H7 (cell line): ENCODE results near the gene TNFRSF18. TPM values are rescaled to one million over a fixed set of nuclear protein-coding genes. Genes with fewer than 3 reads are reported as not detected.
"Not testable (repeated sequence)": the region's sequence is repeated elsewhere in the genome, so short reads cannot be mapped to it uniquely, and the experiment has no call there.

Experiments used
- DNase-seq: peaks from one replicate; pipeline ENCODE4 v3.0.0; 2012
- H3K27me3 ChIP-seq: 2 replicates; pipeline ENCODE4 v1.6.0; 2011; ENCODE audit warnings: mild to moderate bottlenecking, low read length; ENCODE audit not compliant: control insufficient read depth, insufficient read depth
- H3K36me3 ChIP-seq: replicated peaks from 2 replicates; pipeline ENCODE4 v1.5.1; 2011; ENCODE audit warnings: low read length; ENCODE audit not compliant: control insufficient read depth, insufficient read depth
- H3K4me3 ChIP-seq: 2 replicates; pipeline ENCODE4 v1.5.1; 2011; ENCODE audit warnings: low read depth, mild to moderate bottlenecking, control low read depth, low read length, moderate library complexity; ENCODE audit not compliant: insufficient read depth
- total RNA-seq: library from RNA; depleted of rRNA; stranded (reverse); fragments of >200 nt; shearing (Covaris generic); gene quantifications from 2 replicates; pipeline ENCODE4 v1.2.3, GENCODE V29; 2014; rRNA removed

The TNFRSF18 gene, protein sequence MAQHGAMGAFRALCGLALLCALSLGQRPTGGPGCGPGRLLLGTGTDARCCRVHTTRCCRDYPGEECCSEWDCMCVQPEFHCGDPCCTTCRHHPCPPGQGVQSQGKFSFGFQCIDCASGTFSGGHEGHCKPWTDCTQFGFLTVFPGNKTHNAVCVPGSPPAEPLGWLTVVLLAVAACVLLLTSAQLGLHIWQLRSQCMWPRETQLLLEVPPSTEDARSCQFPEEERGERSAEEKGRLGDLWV
- not detected in 2 replicates for total RNA-seq

DNA sequence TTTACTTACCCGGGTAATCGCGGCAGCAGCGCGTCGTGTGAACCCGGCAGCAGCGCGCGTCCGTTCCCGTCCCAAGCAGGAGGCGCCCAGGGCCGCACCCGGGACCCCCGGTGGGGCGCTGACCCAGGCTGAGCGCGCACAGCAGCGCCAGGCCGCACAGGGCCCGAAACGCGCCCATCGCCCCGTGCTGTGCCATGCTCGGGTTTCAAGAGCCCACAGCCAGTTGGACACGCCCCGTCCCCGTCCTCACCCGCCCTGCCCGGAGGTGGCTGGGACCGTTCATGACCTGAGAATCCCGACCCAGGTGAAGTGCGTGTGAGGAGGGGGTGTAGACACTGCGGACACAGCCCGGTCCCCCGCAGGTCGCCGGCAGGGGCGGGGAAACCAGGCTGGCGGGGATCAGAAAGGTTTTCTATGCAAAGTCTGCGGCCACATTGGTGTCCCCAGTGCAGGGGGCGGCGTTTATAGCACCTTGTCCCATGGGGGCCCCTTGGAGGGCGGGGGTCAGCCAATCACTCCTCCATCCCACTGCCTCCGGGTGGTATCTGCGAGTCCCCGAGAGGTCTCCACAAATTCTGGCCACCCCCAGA, at the start of gene TNFRSF18:
Gene TNFRSF18, minus strand, starts transcription at position 217 of the 590 bp plus-strand sequence. Its CDS starts 21 bp downstream, at position 196.
- Histone ChIP-seq H3K27me3 (peaks cover 5% of the 10 kb centered on the region), H3K4me3 (peak within 1 kb of the TSS; percentile 3; the same call in 1 of the 2 replicates), H3K36me3 (no peaks in the 10 kb centered on the region)
- peak; percentile 92 for DNase-seq

DNA sequence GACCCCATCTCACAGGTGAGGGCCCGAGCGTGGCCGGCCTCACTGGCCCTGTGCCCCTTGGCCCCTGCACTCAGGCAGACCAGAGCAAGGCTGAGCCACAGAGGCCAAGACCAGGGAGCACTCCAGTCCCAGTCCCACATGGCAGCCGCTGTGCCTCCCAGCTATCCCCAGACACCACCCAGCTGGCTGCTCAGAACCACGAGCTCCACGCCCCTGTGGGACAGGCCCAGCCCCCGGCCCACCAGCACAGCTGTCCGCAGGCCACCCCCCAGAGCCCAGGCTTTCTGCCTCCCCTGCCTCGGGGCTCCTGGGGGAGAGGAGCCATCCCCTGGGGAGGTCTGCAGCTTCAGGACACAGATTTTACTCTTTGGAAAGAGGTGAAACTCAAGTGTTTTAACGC, 49.2 kb upstream of the TNFRSF18 start:
- Histone ChIP-seq H3K4me3 (no peak overlapping the region), H3K27me3 (no peaks in the 10 kb centered on the region), H3K36me3 (peaks cover 12% of the 10 kb centered on the region)
- peak; percentile 57 for DNase-seq

DNA sequence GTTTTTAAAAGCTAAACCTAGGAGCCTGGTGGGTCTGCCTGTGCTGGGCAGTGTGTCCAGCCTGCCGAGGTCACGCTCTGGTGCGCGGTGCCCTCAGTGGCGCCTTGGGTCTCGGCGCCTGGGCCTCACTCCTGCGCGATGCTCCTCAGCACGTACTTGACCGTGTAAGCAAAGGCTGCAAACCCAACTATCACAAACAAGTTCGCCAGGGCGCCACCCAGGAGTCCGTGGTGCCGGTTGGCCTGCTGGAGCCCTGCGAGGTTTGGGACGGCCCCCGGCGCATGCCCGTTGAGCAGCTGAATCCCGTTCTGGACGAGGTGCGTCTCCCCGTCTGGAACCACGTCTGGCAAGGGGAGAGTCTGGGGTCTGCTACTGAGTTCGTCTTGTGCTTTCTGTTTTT, 48.7 kb upstream of the TNFRSF18 start:
- no peak overlapping the region for H3K4me3 ChIP-seq
- H3K36me3 ChIP-seq, result peaks cover 11% of the 10 kb centered on the region
- H3K27me3 ChIP-seq, result no peaks in the 10 kb centered on the region
- peak; percentile 54 for DNase-seq

DNA sequence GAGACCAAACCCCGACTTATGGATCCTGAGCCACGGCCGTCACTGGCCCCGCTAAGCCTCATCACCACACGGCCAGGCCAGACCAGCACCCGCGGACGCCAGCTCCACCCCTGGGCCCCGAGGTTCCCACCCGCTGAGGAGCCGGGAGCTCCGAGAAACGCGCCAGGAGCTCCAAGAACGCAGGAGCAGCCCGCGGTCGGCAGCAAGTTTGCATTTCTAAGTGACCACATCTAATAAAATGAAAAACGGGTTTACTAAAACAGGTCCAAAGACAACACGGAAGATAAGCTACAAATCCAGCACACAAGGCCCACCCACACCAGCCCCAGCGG, 48.2 kb upstream of the TNFRSF18 start:
- Histone ChIP-seq H3K4me3 (no peak overlapping the region), H3K36me3 (peaks cover 9% of the 10 kb centered on the region), H3K27me3 (no peaks in the 10 kb centered on the region)
- DNase-seq, result peak; percentile 57

DNA sequence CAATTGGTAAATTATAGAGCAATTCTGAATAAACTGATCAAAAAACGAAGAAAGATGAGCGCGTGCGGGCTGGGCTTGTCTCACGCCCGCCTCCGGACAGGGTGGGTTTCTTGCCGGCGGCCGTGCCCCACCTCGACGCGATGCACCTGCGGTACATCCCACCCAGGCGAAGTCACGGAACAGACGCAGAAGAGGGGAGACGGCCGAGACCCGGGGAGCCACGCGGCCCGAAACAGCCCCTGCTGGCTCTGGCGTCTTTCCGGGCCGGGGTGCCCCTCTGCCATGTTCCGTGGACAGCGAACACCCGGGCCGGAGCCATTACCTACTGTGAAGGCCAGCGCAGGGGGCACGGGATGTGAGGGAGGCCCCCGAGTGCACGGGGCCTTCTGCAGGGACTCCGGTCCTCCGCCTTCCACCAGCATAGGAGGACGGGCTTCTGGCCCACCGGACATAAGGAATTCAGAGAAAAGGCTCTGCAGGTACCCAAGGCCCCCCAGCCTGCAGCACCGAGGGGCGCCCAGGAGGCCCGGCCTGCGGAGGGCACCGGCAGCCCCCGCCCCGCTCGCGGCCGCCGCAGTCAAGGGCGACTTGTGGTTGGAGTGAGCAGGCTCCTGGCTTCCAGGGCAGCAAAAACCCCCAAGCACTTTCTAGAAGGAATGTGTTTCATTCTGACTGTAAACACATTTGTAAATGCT, 47.7 kb upstream of the TNFRSF18 start:
- DNase-seq, result peak; percentile 45
- no peaks in the 10 kb centered on the region for H3K27me3 ChIP-seq

DNA sequence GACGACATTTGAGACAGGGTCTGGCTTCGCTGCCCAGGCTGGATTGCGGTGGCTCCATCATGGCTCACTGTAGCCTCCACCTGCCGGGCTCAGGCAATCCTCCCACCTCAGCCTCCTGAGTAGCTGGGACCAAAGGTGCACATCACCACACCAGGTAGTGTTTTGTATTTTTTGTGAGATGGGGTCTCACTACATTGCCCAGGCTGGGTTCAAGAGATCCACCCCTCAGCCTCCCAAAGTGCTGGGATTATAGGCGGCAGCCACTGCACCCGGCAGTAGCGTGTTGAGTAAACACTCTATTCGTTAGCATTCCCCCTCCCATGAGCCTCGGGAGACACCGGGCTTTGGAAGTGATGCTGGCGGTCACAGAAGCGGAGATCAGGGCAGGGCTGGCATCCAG, 46.9 kb upstream of the TNFRSF18 start:
- Histone ChIP-seq H3K4me3 (no peak overlapping the region), H3K36me3 (peaks cover 5% of the 10 kb centered on the region), H3K27me3 (no peaks in the 10 kb centered on the region)
- no peak for DNase-seq

More for the DNA sequence above, 47.7 kb upstream of the TNFRSF18 start:
- H3K4me3 ChIP-seq, result no peak overlapping the region
- H3K36me3 ChIP-seq, result peaks cover 7% of the 10 kb centered on the region

DNA sequence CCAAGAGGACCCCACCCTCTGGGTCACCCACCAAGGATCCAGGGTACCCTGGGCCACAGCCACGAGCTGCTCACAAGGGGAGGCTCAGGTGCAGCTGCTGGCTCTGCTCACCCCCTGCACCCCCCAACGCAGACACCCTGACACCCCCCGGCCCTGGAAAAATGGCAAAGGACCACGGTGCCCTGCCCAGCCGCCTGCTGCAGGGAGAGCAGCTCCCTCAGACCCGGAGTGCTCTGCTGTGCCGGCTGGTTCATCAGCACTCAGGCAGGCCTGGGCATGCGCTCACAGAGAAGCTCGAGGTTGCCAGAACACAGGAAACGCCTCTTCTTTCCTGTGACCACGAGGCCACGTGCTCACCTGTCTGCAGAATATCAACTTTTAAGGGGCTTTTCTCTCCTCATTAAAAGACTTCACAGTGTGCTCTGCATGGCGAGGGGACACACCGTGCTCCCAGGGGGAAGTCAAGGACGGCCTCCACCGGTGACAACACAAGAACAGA, 44.4 kb upstream of the TNFRSF18 start:
- DNase-seq, result no peak
- H3K27me3 ChIP-seq, result no peaks in the 10 kb centered on the region
- H3K36me3 ChIP-seq, result peaks cover 5% of the 10 kb centered on the region
- no peak overlapping the region for H3K4me3 ChIP-seq

DNA sequence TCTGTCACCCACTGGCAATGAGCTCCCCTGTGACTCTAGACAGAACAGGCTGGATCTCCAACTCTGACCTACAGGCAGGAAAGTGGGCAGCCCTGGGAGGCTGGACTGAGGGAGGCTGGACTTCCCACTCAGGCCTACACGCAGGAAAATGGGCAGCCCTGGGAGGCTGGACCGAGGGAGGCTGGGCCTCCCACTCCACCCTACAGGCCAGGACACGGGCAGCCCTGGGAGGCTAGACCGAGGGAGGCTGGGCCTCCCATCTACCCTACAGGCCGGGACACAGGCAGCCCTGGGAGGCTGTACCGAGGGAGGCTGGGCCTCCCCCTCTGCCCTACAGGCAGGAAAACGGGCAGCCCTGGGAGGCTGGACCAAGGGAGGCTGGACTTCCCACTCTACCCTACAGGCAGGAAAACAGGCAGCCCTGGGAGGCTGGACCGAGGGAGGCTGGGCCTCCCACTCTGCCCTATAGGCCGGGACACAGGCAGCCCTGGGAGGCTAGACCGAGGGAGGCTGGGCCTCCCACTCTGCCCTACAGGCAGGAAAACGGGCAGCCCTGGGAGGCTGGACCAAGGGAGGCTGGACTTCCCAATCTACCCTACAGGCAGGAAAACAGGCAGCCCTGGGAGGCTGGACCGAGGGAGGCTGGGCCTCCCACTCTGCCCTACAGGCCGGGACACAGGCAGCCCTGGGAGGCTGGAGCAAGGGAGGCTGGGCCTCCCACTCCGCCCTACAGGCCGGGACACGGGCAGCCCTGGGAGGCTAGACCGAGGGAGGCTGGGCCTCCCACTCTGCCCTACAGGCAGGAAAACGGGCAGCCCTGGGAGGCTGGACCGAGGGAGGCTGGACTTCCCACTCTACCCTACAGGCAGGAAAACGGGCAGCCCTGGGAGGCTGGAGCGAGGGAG, 41.9 kb upstream of the TNFRSF18 start:
- H3K4me3 ChIP-seq, H3K27me3 ChIP-seq, DNase-seq, H3K36me3 ChIP-seq: not testable (repeated sequence)

DNA sequence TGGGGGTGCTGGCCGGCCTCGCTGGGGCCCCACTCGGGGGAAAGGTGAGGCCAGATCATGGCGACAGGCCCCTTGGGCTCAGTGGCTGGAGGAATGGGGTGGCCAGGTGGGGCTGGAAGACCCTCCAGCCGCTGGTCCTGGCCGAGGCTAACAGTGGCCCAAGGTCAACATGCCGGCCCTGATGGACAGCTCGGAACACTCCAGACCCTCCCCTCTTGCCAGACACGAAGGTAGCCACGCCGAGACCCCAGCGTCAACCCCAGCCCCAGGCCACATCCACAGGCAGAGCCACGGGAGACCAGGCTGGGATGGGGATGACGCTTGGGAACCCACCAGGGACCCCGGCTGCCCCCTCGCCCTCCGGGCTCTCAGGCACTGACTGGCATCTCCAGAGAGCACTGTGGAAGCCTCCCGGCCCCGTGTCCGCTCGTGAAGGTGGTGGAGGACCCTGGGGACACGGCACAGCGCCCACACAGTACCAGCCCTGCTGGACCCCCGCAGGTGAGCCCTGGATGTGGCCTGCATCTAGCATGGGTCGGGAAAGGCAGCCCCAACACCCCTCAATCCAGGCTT, 41.0 kb upstream of the TNFRSF18 start:
- no peak for DNase-seq
- H3K27me3 ChIP-seq, result no peaks in the 10 kb centered on the region
- H3K36me3 ChIP-seq, result peaks cover under 1% of the 10 kb centered on the region; the same call in 1 of the 2 replicates
- no peak overlapping the region for H3K4me3 ChIP-seq

DNA sequence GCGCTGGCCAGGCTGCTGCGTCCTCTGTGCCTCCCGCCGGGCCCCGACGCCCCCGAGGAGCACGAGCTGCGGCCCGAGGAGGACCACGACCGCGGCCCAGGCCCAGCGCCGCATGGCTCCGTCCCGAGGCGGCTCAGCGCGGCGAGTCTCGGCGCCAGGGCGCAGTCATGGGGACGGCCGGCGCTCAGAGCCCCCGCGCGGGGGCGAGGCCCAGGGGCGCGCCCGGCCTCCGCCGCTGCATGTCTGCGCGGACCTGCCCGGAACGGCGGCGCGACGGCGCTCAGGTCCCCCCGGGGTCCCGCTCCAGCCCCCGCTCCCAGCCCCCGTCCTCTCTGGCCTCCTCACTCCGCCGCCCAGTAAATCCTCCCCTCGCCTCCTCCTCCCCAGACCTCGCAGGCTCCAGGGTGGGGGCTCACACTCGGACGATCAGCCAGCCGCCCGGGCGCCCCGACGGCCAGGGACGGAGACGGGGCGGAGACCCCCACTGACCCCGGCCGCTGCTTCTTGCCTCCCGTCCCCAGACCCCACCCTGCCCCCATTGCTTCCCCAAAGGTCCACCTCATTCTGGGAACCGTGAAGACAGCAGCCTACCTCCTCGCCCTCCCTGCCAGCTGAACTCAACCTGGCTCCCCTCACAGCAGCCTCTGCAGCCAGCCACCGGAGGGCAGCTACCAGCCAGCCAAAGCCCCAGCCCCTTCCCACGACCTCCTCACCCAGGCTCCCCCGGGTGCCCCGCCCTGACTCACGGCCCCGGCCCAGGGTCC, 40.4 kb upstream of the TNFRSF18 start, which contains the start of gene C1QTNF12:
Gene C1QTNF12, minus strand, starts transcription at position 146 of the 764 bp plus-strand sequence. Its CDS starts 32 bp downstream, at position 114.
- H3K36me3 ChIP-seq, result no peaks in the 10 kb centered on the region
- peak; percentile 92 for DNase-seq
- no peak within 1 kb of the TSS; the same call in 1 of the 2 replicates for H3K4me3 ChIP-seq
- H3K27me3 ChIP-seq, result no peaks in the 10 kb centered on the region

DNA sequence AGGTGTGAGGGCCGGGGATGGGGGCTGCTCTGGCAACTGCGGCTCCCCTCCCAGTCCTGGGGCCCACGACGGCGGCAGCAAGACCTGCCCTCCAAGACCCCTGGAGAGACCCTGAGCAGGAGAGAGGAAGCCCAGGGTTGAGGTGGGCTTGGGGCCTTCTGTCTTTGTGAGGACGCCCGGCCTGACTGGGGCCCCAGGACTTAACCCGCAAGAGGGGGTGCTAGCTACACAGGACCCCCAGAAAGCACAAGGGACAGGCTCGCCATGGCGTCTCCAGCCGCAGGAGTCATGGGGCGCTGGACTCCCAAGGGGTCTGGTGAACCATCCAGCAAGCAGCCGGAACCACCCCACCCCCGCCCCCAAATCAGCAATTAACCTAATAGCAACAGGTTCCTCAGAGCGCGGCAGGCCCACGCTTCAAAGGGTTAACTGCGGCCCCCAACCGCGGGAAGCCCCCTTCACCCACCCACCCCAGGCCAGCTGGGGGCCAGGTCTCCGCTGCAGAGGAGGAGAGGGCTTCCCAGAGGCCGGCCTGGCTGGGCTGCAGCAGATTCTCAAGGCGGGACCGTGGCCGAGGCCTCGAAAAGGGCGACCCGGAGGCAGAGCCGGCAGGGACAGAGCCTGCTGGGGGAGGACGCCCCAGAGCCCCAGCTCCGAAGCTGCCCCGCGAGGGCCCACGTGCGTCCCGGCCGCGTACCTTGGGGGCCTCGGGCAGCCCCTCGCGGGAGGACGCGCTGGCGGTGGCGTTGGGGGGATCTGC, 39.6 kb upstream of the TNFRSF18 start:
- no peaks in the 10 kb centered on the region for H3K27me3 ChIP-seq
- peak; percentile 86 for DNase-seq
- no peak overlapping the region for H3K4me3 ChIP-seq
- no peaks in the 10 kb centered on the region for H3K36me3 ChIP-seq

DNA sequence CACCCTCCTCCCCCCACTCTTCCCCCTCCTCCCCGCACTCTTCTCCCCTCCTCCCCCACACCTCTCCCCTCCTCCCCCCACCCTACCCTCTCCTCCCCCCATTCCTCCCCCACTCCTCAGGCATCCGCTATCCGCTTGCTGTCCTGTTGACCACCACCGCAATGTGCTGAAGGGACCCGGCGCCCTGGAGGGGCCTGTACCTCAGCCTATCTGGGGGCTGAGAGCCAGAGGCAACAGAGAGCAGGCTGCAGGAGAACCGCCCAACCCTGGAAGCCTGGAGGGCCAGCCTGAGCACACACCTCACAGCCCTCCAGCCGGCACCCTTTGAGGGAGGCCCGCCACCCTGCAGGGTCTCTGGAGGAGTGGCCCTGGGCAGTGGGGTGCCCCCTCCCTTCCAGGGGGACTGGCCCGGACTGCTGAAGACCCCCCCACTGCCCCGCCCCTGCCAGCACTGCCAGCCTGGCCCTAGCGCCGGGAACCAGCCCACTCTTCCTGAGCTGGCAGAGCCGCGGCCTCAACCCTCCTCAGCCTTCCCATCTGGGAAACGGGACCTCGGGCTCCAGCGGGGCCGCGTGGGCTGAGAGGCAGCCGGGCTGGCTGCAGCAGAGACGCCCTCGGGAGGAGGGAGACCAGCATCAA, 38.9 kb upstream of the TNFRSF18 start:
- DNase-seq, result no peak

More for the DNA sequence above, 38.9 kb upstream of the TNFRSF18 start:
- no peaks in the 10 kb centered on the region for H3K36me3 ChIP-seq
- no peak overlapping the region for H3K4me3 ChIP-seq
- no peaks in the 10 kb centered on the region for H3K27me3 ChIP-seq
